Left renal cortex interstitium (tissue), 4 donors: ENCODE results near the gene FAM131C. TPM values are rescaled to one million over a fixed set of nuclear protein-coding genes. Genes with fewer than 3 reads are reported as not detected.

Experiments used
- polyA plus RNA-seq, 4 donors: library from polyadenylated mRNA; unstranded; fragments of 120-200 nt; gene quantifications; one replicate each; pipeline ENCODE4 v1.2.1, GENCODE V29; 2013; ENCODE audit not compliant: insufficient read length in 4 of 4

The FAM131C gene
- polyA plus RNA-seq, 4 donors, result 1.0 to 2.7 (median 2.0) TPM

Other genes starting within 250 kb of the FAM131C start
- 10 to 100 TPM; 46.9 to 70.6 (median 58.3) TPM for gene SPEN, start 225.9 kb downstream of the FAM131C start, polyA plus RNA-seq
- 10 to 100 TPM; 30.4 to 42.6 (median 33.7) TPM for gene ZBTB17, start 97.5 kb downstream of the FAM131C start, polyA plus RNA-seq
- gene SRARP, start 69.4 kb downstream of the FAM131C start, polyA plus RNA-seq, result under 1 TPM; 0.07 to 0.29 (median 0.16) TPM
- gene HSPB7, start 55.6 kb downstream of the FAM131C start, polyA plus RNA-seq, result 1 to 10 TPM; 3.4 to 6.0 (median 4.7) TPM
- 10 to 100 TPM; 13.8 to 24.5 (median 18.1) TPM for gene CLCNKA, start 51.6 kb downstream of the FAM131C start, polyA plus RNA-seq
- 10 to 100 TPM; 37.3 to 73.1 (median 60.9) TPM for gene CLCNKB, start 29.9 kb downstream of the FAM131C start, polyA plus RNA-seq
- gene EPHA2, start 82.4 kb upstream of the FAM131C start, polyA plus RNA-seq, result 10 to 100 TPM; 12.9 to 25.0 (median 20.1) TPM
- gene ARHGEF19, start 139.0 kb upstream of the FAM131C start, polyA plus RNA-seq, result 10 to 100 TPM; 16.7 to 28.3 (median 23.0) TPM
- gene CPLANE2, start 163.5 kb upstream of the FAM131C start, polyA plus RNA-seq, result 1 to 10 TPM; 4.7 to 7.2 (median 6.6) TPM